ENCODE results near the gene DEXI.

GRCh38 chr16:10967986-10968385 is 25.7 kb upstream of the DEXI start:
- TF ChIP-seq CTCF (IDR thresholded peaks at IDR 0.05) (no peak), POLR2A (IDR thresholded peaks at IDR 0.05) (no peak)

Measured in body of pancreas (tissue), 4 donors.